BLaER1 treated with 17β-estradiol and CSF1 and Interleukin-3, amounts not matched to agents 10 nM and 100 nM (cell line): Measurements from ENCODE around the gene GRN.

Source experiments
- H3K27ac ChIP-seq, 11 experiments: shearing (Covaris generic); formaldehyde crosslinking; 2 replicates each; pipeline ENCODE4 v1.8.1; 2022
- H3K27me3 ChIP-seq, 11 experiments: shearing (Covaris generic); formaldehyde crosslinking; 2 replicates each; pipeline ENCODE4 v1.8.1; 2022
- H3K36me3 ChIP-seq, 11 experiments: shearing (Covaris generic); formaldehyde crosslinking; 2 replicates each; pipeline ENCODE4 v1.8.1; 2022
- H3K4me1 ChIP-seq, 10 experiments: shearing (Covaris generic); formaldehyde crosslinking; 2 replicates each; pipeline ENCODE4 v1.8.1; 2022
- H3K4me2 ChIP-seq, 11 experiments: shearing (Covaris generic); formaldehyde crosslinking; 2 replicates each; pipeline ENCODE4 v1.8.1; 2022
- H3K4me3 ChIP-seq, 10 experiments: shearing (Covaris generic); formaldehyde crosslinking; 2 replicates each; pipeline ENCODE4 v1.8.1; 2022
- H3K9ac ChIP-seq, 11 experiments: shearing (Covaris generic); formaldehyde crosslinking; 2 replicates each; pipeline ENCODE4 v1.8.1; 2022
- H3K9me3 ChIP-seq, 11 experiments: shearing (Covaris generic); formaldehyde crosslinking; replicated peaks in 1 of 11; 2 replicates each; pipeline ENCODE4 v1.8.1; 2022
- H4K20me1 ChIP-seq, 11 experiments: shearing (Covaris generic); formaldehyde crosslinking; 2 replicates each; pipeline ENCODE4 v1.8.1; 2022
- Cebpa-rat ChIP-seq, 11 experiments: shearing (Covaris generic); IDR thresholded peaks; 2 replicates each; pipeline ENCODE4 v1.8.1; 2022

The GRN gene

GRCh38 chr17:44344939-44345453 lies at the start of gene GRN:
GRN (plus strand) TSS chr17:44345302; CDS start chr17:44349165, 3,863 bp downstream.
- Histone ChIP-seq H3K27ac (peak within 1 kb of the TSS; percentile 64 to 96 (median 84)), H3K4me3 (peak within 1 kb of the TSS; percentile 78 to 99 (median 84)), H3K36me3 (peaks cover 0 to 15% (median 10%) of the 10 kb centered on the region in 11 experiments; a peak in 15 of 22 replicates), H3K4me2 (peak within 1 kb of the TSS; percentile 84 to 98 (median 94)), H4K20me1 (peaks cover 5 to 44% (median 17%) of the 10 kb centered on the region in 11 experiments; a peak in 17 of 22 replicates), H3K27me3 (no peaks in the 10 kb centered on the region), H3K4me1 (peaks cover 49 to 71% (median 60%) of the 10 kb centered on the region in 10 experiments), H3K9ac (peak within 1 kb of the TSS; percentile 81 to 96 (median 85)), H3K9me3 (peaks cover 0 to 7% (median 0%) of the 10 kb centered on the region in 11 experiments; a peak in 3 of 22 replicates)
- no peak for TF ChIP-seq Cebpa-rat (IDR thresholded peaks at IDR 0.05)

- Histone ChIP-seq H4K20me1 (no peaks in the 10 kb centered on the region), H3K9me3 (no peaks in the 10 kb centered on the region), H3K4me3 (no peak overlapping the region), H3K27me3 (no peaks in the 10 kb centered on the region), H3K4me2 (no peak overlapping the region), H3K36me3 (no peaks in the 10 kb centered on the region), H3K4me1 (no peaks in the 10 kb centered on the region), H3K9ac (no peak overlapping the region), H3K27ac (no peak overlapping the region)
- no peak for TF ChIP-seq Cebpa-rat (IDR thresholded peaks at IDR 0.05)
These were observed 47.1 kb upstream of the GRN start for GRCh38 chr17:44297975-44298374.

GRCh38 chr17:44304651-44305050 lies 40.5 kb upstream of the GRN start:
- Histone ChIP-seq H3K27me3 (peaks cover 11 to 25% (median 17%) of the 10 kb centered on the region in 11 experiments), H3K4me2 (no peak overlapping the region), H3K4me3 (no peak overlapping the region), H3K4me1 (peaks cover 9 to 18% (median 16%) of the 10 kb centered on the region in 10 experiments), H3K9ac (no peak overlapping the region), H4K20me1 (peaks cover 0 to 15% (median 4%) of the 10 kb centered on the region in 11 experiments; a peak in 9 of 22 replicates), H3K36me3 (no peaks in the 10 kb centered on the region), H3K9me3 (no peaks in the 10 kb centered on the region), H3K27ac (no peak overlapping the region)
- TF ChIP-seq Cebpa-rat (IDR thresholded peaks at IDR 0.05): no peak

- Histone ChIP-seq H3K36me3 (no peaks in the 10 kb centered on the region), H3K27ac (no peak overlapping the region), H3K4me2 (peak overlapping the region; percentile 71 to 93 (median 87)), H3K4me3 (peak overlapping the region; percentile 31 to 67 (median 52); a peak in 14 of 20 replicates), H3K4me1 (peaks cover 9 to 28% (median 17%) of the 10 kb centered on the region in 10 experiments), H3K9ac (peak overlapping the region in 1 of 11 experiments; percentile 31; a peak in 2 of 22 replicates), H3K9me3 (no peaks in the 10 kb centered on the region), H3K27me3 (peaks cover 16 to 52% (median 41%) of the 10 kb centered on the region in 11 experiments), H4K20me1 (peaks cover 0 to 25% (median 5%) of the 10 kb centered on the region in 11 experiments; a peak in 12 of 22 replicates)
- no peak for TF ChIP-seq Cebpa-rat (IDR thresholded peaks at IDR 0.05)
These were observed 37.5 kb upstream of the GRN start for GRCh38 chr17:44307387-44308186.

- TF ChIP-seq Cebpa-rat (IDR thresholded peaks at IDR 0.05): no peak
- peaks cover 23 to 60% (median 49%) of the 10 kb centered on the region in 11 experiments for H3K27me3 ChIP-seq
- peaks cover 0 to 29% (median 8%) of the 10 kb centered on the region in 11 experiments; a peak in 12 of 22 replicates for H4K20me1 ChIP-seq
- no peak within 1 kb of the TSS for H3K27ac ChIP-seq
- peak within 1 kb of the TSS; percentile 71 to 93 (median 87) for H3K4me2 ChIP-seq
- peak within 1 kb of the TSS; percentile 45 to 67 (median 52); a peak in 18 of 20 replicates for H3K4me3 ChIP-seq
- H3K9me3 ChIP-seq: no peaks in the 10 kb centered on the region
- peaks cover 9 to 28% (median 17%) of the 10 kb centered on the region in 10 experiments for H3K4me1 ChIP-seq
- H3K9ac ChIP-seq: peak within 1 kb of the TSS in 1 of 11 experiments; percentile 31; a peak in 2 of 22 replicates
- no peaks in the 10 kb centered on the region for H3K36me3 ChIP-seq
These were observed 36.7 kb upstream of the GRN start, which contains the start of gene RUNDC3A for GRCh38 chr17:44308320-44308818. RUNDC3A (plus strand) TSS chr17:44308601; CDS start chr17:44308833, 232 bp downstream.

GRCh38 chr17:44308865-44309264 lies 36.2 kb upstream of the GRN start:
- no peak for TF ChIP-seq Cebpa-rat (IDR thresholded peaks at IDR 0.05)
- no peak overlapping the region for H3K27ac ChIP-seq

GRCh38 chr17:44309472-44309871 lies 35.6 kb upstream of the GRN start:
- Histone ChIP-seq H4K20me1 (peaks cover 0 to 38% (median 8%) of the 10 kb centered on the region in 11 experiments; a peak in 12 of 22 replicates), H3K4me1 (peaks cover 9 to 28% (median 17%) of the 10 kb centered on the region in 10 experiments), H3K9me3 (no peaks in the 10 kb centered on the region), H3K4me3 (no peak overlapping the region), H3K36me3 (no peaks in the 10 kb centered on the region), H3K4me2 (peak overlapping the region in 10 of 11 experiments; percentile 36 to 92 (median 84); a peak in 15 of 22 replicates), H3K27me3 (peaks cover 34 to 71% (median 60%) of the 10 kb centered on the region in 11 experiments), H3K27ac (no peak overlapping the region), H3K9ac (no peak overlapping the region)
- no peak for TF ChIP-seq Cebpa-rat (IDR thresholded peaks at IDR 0.05)

More at GRCh38 chr17:44308865-44309264, 36.2 kb upstream of the GRN start:
- H3K27me3 ChIP-seq: peaks cover 28 to 65% (median 54%) of the 10 kb centered on the region in 11 experiments
- no peak overlapping the region for H3K9ac ChIP-seq
- peaks cover 9 to 28% (median 17%) of the 10 kb centered on the region in 10 experiments for H3K4me1 ChIP-seq
- H4K20me1 ChIP-seq: peaks cover 0 to 34% (median 8%) of the 10 kb centered on the region in 11 experiments; a peak in 12 of 22 replicates
- peak overlapping the region; percentile 36 to 92 (median 85); a peak in 20 of 22 replicates for H3K4me2 ChIP-seq
- no peaks in the 10 kb centered on the region for H3K9me3 ChIP-seq
- H3K4me3 ChIP-seq: peak overlapping the region in 7 of 10 experiments; percentile 32 to 67 (median 53); a peak in 11 of 20 replicates
- no peaks in the 10 kb centered on the region for H3K36me3 ChIP-seq

- peaks cover 9 to 28% (median 17%) of the 10 kb centered on the region in 10 experiments for H3K4me1 ChIP-seq
- no peak overlapping the region for H3K9ac ChIP-seq
- no peaks in the 10 kb centered on the region for H3K36me3 ChIP-seq
- no peaks in the 10 kb centered on the region for H3K9me3 ChIP-seq
- H3K27ac ChIP-seq: no peak overlapping the region
- H3K27me3 ChIP-seq: peaks cover 41 to 78% (median 67%) of the 10 kb centered on the region in 11 experiments
- H3K4me2 ChIP-seq: no peak overlapping the region; a peak in 2 of 22 replicates
- no peak for TF ChIP-seq Cebpa-rat (IDR thresholded peaks at IDR 0.05)
- peaks cover 0 to 43% (median 8%) of the 10 kb centered on the region in 11 experiments; a peak in 12 of 22 replicates for H4K20me1 ChIP-seq
- no peak overlapping the region for H3K4me3 ChIP-seq
These were observed 34.9 kb upstream of the GRN start for GRCh38 chr17:44310188-44310587.
